Muscle of arm (tissue), 12 donors: Measurements from ENCODE around the gene SYF2. TPM values are rescaled to one million over a fixed set of nuclear protein-coding genes. Genes with fewer than 3 reads are reported as not detected.

Experiments used
- DNase-seq: peaks from one replicate; pipeline ENCODE4 v3.0.0-alpha.2; 2013
- polyA plus RNA-seq, 12 donors: library from polyadenylated mRNA; unstranded; fragments of 120-200 nt; gene quantifications; one replicate each; pipeline ENCODE4 v1.2.1, GENCODE V29; 2013; ENCODE audit not compliant: insufficient read length in 12 of 12

SYF2 gene
- polyA plus RNA-seq, 12 donors, result 46.9 to 72.6 (median 55.0) TPM; not detected in 1

DNA sequence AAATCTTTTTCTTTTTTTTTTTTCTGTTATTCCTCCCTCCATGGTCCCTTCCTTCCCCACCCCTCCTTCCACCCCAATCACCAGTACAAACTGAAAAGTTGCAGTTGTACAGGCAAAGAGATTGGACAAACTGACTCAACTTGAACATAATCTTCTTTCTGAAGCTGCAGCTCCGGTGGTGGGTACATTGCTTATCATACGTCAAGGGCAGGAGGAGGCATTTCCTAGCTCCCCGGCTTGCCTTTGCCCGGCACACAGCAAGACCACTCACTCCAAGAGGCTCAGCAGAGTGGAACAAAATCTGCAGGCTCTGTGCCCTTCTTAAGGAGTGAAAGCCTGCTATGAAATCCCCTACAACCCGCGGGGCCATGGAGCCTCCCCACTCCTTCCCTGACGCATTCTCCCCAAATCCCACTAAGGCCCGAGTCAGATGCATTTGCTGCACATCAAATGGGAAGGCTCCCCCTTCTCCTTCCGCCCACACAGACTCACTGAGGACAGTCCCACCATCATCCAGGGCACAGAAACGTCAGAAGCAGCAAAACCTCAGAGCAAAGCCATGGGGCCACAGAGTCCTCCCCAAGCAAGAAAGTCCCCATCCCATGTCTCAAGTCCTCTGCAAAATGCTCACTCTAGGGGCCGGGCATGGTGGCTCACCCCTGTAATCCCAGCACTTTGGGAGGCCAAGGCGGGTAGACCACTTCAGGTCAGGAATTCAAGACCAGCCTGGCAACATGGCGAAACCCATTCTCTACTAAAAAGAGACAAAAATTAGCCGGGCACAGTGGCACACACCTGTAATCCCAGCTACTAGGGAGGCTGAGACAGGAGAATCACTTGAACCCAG lies 45.9 kb downstream of the SYF2 start:
- DNase-seq, result no peak

DNA sequence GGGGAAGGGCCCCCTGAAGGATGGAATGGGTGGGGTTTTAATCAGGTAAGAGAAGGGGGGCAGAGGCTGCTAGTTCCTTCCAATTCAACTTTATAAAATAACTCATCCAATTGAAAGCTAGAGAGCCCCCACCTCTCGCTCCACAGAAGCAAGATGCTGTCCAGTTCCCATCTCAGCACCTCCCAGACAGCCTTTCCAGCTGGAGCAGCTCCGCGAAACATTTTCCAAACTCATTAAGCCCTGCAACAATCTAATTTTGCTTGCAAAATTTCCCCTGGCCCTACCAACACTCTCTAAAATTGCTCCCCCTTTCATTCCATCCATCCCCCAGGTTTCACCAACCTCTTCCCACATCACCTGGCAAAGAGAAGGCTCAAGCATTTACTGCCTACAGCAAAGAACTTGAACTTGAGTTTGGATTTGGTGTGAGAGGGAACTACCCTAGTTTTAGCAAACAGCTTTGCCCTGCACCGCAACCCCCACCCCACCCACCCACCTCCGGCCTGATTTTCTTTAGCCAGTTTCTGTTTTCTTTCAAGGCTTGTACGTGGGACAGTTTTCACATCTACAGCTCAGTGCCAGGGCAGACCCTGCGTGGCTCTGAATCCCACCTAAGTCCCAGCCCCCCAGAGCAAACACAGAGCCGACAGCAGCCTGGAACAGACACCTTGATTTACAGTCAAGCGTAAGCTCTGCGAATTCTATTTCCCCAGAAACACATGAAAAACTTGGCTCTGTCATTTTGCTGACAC lies 46.7 kb downstream of the SYF2 start:
- peak; percentile 69 for DNase-seq

DNA sequence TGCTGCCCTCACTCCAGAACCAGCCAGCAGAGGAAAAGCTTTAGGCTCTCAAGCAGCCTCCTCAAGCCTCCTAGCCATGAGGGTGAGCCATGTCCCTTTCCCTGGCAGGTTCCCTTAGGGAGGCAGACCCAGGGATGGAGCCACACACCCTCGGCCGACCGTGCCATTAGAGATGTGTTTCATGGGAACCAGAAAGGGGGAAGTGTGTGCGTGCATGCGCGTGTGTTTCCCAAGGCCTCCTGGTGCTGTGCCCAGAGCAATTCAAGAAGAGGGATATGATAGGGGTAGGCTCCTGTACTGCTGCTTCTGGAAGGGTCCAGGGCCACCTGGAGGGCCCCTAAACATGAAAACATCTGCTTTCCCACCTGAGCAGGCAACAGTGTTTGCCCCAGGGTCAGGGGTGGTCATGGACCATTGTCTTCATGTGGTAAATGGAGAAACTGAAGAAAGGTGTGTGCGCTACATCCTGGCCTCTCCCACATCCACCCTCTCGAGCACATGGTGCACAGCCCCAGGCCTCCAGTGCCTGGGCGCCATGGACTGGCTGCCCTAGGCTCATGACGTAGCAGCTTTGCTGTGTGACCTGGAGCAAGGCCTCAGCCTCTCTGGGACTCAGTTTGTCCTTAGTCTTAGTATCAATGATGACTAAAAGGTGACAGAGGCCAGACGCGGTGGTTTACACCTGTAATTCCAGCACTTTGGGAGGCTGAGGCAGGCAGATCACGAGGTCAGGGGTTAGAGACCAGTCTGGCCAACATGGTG lies 48.1 kb downstream of the SYF2 start:
- DNase-seq, result no peak

DNA sequence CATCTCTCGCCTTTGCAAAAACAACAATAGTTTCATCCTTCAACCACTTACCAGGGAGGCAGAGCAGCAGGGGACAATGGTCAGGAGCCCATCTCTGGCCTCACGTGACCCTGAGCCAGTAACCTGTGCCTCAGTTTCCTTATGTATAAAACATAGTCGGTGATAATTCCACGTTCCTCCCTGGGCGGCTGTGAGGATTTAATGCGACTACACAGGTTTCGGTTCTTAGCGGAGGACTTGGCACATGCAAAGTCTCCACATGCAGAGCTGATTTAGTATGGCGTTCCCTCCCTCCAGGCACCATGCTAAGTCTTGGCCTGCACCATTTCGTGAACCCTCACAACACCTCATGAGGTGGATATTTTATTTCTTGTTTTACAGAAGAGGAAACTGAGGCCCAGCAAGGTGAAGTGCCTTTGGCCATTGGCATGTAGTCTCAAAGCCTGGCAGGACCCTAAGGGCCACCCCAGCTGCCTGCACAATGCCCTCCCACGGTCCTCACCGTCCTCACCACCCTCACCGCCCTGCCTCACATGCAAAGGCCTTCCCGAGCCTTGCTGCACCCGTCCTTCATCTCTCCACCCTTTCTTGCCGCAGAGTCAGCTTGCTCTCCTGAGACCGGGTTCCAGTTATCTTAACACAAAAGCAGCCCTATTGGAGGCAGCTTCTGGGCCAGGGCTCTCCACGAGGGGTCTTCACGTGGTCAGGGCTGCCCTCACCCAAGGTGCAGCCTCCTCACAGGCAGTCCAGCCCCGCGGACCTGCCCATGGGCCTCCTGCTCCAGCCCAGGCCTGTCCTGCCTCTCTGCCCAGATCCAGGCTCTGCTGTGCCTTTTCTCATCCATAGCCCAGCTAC lies 48.9 kb downstream of the SYF2 start:
- no peak for DNase-seq

DNA sequence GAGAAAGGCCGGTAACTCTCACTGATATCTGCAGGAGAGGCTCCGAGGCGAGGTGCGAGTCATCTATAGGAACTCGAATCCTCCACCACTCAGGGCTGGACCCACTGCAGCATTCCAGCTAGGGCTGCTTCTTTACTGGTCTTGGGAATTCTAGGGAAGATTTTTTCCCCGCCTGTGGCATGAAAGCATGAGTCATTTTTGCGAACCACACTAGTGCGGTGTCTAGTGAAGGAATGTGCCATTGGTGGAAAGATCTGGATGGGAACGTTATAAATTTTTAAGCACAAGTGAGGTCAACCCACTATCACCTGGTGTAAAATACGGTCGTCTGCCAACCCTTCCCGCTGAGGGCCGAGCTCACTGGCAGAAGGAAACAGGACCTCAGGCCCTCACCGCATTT lies 49.7 kb downstream of the SYF2 start:
- no peak for DNase-seq

DNA sequence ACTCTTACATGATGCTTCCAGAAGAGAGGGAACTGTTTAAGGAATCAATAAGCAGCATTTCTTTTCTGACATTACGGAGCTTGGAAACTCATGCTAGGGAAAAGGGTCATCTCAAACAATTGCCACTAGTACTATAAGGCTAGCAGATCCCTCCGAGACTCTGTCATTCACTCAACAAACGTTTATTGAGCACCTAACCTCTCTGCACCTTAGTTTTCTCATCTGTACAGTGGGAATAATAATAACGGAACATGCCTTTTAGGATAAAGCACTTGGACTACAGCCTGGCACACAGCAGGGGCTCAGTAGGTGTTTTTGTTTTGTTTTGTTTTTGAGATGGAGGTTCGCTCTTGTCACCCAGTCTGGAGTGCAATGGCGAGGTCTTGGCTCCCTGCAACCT lies 51.3 kb downstream of the SYF2 start:
- DNase-seq, result no peak

DNA sequence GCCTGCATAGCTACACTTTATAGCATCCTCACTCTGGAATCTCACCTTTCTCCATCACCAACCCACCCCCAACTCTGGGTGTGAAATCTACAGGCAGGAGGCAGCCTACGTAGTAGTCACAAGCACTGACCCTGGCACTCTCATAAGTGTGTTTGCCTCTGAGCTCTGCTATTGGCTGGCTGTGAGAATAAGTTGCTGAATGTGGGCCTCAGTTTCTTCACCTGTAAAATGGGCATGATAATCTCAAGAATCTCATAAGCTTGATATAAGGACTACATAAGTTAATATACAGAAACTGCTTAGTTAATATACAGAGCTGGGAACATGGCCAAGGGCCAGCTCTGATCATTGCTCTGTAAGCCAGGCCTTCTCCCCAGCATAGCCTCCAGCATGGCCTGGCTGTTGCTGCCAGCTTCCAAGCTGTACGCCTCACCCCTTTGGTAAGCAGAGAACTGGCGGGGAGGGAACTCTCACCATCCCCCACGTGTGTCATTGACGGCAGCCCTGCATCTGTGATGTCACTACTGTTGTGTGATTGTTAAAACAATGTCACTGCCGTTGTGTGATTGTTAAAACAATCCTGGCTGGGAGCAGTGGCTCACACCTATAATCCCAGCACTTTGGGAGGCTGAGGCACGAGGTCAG lies 53.3 kb downstream of the SYF2 start:
- no peak for DNase-seq

DNA sequence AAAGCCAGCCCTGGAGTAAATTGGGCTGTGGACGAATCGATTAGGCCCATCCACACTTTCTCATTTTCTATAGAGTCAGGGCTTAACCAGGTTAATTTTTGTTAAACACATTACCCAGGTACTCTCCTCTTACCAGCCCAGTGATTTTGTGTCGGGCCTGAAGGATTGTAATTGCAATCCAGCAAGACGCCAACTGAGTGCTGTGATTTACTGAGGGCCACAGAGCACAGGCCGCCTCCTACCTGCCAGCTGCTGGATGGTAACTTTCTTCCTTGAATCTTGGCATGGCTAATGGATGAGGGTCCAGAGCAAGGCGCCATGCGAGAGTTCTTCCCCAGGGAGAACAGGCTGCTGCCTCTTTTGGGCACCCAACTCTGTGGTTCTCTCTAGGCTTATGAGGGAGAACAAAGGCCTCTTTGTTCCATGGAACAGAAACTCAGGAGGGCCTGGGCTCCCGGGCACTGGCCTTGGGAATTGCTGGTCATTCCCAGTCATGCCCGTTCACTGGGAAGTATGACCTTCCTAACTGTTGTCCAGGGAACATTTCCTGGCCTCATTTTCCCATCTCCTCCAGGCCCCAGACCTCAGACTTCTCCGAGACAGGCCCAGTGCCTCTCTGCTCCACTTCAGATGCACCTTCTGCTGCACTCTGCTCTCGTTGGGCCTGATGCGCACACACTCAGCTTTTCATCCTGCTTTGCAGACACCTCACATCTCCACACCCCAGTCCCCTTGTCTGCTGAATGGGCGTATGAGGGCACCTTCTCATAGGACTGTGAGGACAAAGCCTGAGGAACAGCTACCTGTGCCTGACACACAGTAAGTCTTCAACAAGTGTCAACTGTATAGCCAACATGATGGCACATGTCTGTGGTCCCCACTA lies 57.3 kb downstream of the SYF2 start:
- no peak for DNase-seq

DNA sequence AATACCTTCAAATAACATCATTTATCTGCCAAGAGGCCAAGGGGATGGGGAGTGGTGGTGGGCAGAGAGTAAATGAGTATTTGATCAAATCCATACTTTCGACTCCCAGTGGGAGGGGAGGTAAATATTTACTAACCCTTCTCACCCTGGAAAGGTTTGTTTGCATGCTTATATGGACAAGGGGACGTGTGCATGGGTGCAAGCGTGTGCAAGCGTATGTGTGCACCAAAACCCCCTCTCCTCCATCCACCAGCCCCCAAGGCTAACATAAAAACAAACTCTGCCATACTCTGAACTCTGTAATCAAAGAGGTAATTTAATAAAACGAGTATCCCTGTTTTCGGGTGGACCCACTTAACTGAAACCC lies 58.0 kb downstream of the SYF2 start:
- no peak for DNase-seq

DNA sequence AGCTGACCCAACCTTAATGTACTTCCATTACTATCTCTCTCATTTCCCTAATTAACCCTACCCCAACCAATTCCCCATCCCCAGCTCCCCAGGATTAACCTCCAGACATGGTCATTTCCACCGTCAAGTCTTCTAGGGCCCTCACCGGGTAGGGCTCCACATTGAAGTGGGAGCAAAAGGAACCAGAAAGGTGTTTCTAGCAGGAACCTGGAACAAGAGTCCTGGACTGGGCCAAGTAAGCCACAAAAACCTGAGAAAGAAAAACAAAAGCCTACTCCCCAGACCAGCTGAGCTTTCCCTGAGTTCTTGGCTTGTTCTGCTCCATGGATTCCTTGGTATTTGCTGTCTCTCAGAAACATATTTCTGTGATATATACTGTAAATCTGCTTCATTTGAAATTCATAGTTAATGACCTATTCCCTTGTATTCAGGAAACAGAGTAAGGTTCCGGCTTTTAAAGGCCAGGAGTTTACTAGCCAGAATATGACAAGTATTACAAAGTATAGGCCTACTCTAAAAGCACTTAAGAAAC lies 58.4 kb downstream of the SYF2 start:
- DNase-seq, result no peak

Other genes starting within 250 kb of the SYF2 start
- gene RSRP1, start 15.0 kb upstream of the SYF2 start, polyA plus RNA-seq, result 100 to 1,000 TPM in 3 of 12 donors, 10 to 100 TPM in 8, not detected in 1; 40.4 to 140 (median 74.6) TPM
- gene RHD, start 40.0 kb upstream of the SYF2 start, polyA plus RNA-seq, result 1 to 10 TPM in 1 of 12 donors, under 1 TPM in 9, not detected in 2; 0.14 to 1.1 (median 0.71) TPM
- 10 to 100 TPM in 11 of 12 donors, not detected in 1; 58.7 to 79.8 (median 68.9) TPM for gene TMEM50A, start 105.8 kb upstream of the SYF2 start, polyA plus RNA-seq
- gene RHCE, start 188.3 kb upstream of the SYF2 start, polyA plus RNA-seq, result 1 to 10 TPM in 7 of 12 donors, under 1 TPM in 3, not detected in 2; 0.42 to 2.9 (median 1.0) TPM
- 10 to 100 TPM in 11 of 12 donors, not detected in 1; 16.5 to 25.2 (median 20.0) TPM for gene MACO1, start 198.4 kb upstream of the SYF2 start, polyA plus RNA-seq